Cardiac atrium fibroblast (primary cell): Measurements from ENCODE around the gene C1orf50. TPM values are rescaled to one million over a fixed set of nuclear protein-coding genes. Genes with fewer than 3 reads are reported as not detected.

Experiments
- total RNA-seq: library from RNA; depleted of rRNA; stranded (reverse); fragments of >200 nt; gene quantifications from 2 replicates; pipeline ENCODE4 v1.2.3, GENCODE V29; 2015

C1orf50 gene
- 2.8 and 5.8 TPM in 2 replicates for total RNA-seq

DNA sequence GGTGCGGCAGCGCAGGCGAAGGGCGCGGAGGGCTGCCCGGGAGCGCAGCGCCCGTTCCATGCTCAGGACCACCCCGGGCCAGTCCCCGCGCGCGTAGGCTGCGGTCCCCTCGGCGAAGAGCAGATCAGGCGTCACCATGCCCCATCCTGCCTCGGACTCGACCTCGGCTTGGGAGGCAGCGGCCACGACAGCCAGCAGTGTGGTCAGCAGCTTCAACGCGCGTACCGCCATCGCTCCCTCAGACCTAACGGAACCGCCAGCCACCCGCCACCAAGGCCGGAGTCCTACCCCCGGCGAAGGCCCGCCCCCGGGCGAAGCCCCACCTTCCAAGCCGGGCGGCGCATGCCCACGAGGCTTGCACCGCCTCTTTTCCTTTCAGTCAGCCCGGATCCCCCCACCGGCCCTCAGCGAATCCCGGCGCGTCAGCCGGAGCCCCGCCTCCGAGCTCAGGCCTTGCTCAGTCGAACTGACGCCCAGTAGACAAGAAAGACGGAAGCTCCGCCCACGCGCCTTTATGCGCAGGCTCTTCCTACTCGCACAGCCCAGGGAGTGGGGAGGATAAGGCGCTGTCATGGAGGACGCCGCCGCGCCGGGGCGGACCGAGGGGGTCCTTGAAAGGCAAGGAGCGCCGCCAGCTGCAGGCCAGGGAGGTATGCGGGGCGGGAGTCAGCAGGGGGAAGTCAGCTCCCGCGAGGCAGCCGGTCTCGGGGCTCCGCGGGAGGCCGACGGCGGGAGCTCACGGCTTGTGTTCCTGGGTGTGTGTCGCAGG, at the start of gene C1orf50, which contains the start of gene P3H1:
Gene C1orf50, plus strand, starts transcription at position 509 of the 769 bp plus-strand sequence. Its CDS starts 63 bp downstream, at position 572.
Gene P3H1, minus strand, starts transcription at position 288 of the 769 bp plus-strand sequence. Its CDS starts 57 bp downstream, at position 231.

DNA sequence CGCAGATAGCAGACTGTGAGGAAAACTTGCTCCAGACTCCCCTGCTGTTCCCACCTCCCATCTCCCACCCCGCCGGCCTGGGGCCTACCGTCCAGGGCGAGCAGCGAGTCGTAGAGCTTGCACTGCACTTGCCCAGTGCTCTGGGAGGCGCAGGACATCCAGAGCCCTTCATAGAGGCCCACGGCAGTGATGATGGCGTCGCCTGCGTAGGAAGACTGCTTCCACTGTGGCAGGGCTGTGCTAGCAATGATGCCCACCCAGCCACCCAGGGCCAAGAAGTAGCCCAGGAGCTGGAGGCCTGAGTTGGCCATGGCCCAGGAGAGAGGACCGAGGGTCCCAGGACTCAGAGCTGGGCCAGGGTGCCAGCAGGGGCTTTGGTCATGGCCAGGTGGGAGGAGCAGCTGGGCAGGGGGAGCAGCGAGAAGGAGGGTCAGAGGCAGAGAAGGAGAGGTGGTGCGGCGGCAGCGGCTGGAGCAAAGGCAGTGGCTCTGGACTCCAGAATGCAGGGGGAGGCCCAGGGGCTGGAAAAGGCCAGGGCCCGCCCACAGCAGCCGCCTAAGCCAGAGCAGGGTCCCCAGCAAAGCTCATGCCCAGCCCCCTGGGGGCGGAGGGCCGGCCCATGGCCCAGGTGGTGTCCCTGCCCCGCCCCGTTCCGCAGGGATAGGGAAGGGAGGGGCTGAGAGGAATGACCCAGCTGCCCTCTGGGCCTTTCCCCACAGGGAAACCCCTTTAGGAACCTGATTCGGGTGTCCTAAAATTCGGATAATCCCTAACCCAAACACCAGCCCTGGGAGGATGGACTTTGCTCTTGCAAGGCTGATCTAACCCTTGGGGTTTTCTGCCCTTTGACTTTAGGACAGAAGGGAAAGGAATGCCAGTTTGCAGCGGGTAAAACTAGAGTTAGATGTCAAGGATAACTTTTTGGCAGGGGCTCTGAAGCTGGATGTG, 27.0 kb upstream of the C1orf50 start, which contains the start of gene CLDN19:
Gene CLDN19, minus strand, starts transcription at position 484 of the 948 bp plus-strand sequence. Its CDS starts 173 bp downstream, at position 311.

DNA sequence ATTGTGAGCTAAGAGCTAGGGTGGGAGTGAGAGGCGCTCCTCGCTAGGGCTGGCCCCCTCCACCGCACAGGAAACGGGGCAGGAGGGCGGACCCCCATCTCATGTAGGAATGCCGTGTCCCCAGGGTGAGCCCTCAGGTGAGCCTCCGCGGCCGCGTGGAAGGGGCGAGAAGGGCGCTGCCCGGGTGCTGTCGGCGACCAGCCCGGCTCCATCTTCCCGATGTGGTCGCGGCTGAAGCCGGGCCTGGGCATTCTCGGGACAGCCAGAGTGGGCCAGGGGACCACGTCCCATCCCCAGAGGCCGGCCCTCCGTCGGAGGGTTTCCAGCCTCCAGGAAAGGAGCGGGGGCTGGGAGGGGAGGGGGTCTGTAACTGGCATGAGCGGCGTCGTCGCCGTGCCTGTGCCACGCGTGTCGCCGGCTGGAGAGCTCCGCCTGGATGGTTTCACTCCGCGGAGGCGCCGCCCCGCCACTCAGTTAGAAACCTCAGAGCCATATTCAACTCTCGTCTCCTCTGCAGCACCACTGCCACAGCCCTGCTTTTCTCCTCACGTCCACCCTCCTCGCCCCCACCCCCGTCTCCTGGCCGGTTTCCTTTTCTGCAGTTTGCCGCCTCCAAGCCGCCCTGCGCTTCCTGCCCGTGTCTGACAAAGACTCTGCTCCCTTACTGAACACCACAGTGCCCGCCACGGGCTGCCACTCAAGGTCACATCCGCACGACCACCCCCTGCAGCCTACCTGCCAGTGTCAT, 18.1 kb downstream of the C1orf50 start, which contains the start of gene TMEM269:
Gene TMEM269, plus strand, starts transcription at position 46 of the 748 bp plus-strand sequence. CDS start 4,903 bp downstream, outside the sequence.

DNA sequence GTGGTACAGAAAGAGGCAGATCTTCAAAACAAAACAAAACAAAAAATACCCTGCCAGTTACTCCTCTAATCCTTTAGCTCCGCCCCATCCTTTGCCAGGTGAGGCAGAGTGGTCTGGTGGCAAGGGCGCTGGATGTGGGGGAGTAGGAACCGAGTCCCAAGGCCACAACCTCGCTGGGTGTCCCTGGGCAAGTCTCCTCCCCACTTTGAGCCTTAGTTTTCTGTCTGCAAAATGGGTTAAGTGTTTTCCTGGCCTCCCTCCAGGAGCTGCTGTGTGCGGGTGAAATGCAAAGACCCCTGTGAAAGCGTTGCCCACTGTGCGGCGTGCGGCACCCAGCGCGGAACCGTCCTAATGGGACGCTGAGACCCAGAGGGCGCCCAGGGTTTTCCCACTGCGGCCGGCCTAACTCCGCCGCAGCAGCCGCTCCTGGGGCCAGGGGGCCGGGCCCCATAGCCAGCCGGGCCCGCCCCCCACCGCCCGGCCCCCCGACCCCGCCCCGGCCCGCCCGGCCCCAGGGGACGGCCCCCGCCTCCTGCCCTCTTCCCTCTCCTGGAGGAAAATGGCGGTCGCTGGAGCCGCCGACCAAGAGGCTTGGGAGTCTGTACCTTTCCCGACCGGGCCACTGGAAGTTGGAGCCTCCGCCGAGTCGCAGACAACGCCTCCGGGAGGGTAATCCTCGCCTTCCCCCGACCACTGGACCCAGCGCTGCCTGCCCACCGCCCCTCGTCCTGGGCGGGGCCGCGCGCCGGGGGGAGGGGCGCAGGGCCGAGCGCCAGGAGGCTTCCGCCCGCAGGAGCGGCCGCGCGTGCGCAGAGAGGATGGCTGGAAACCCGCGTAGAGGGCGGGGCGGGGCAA, 49.8 kb downstream of the C1orf50 start, which contains the start of the genes ERMAP and SVBP:
Gene ERMAP, plus strand, starts transcription at position 538 of the 855 bp plus-strand sequence. CDS start 13,327 bp downstream, outside the sequence.
Gene SVBP, minus strand, starts transcription at position 813 of the 855 bp plus-strand sequence. CDS start 853 bp downstream, outside the sequence.

Other genes starting within 250 kb of the C1orf50 start
- 22.4 and 36.1 TPM in 2 replicates for gene PPIH, start 108.8 kb upstream of the C1orf50 start, total RNA-seq
- 650 and 667 TPM in 2 replicates for gene YBX1, start 84.8 kb upstream of the C1orf50 start, total RNA-seq
- not detected in 2 replicates for gene CLDN19, start 27.0 kb upstream of the C1orf50 start, total RNA-seq
- gene P3H1, start 221 bp upstream of the C1orf50 start, total RNA-seq = 196 and 209 TPM in 2 replicates
- not detected in 2 replicates for gene TMEM269, start 17.7 kb downstream of the C1orf50 start, total RNA-seq
- 5.5 and 8.5 TPM in 2 replicates for gene ERMAP, start 49.9 kb downstream of the C1orf50 start, total RNA-seq
- 11.0 and 22.0 TPM in 2 replicates for gene SVBP, start 50.1 kb downstream of the C1orf50 start, total RNA-seq
- 5.5 and 6.5 TPM in 2 replicates for gene ZNF691, start 79.4 kb downstream of the C1orf50 start, total RNA-seq
- gene SLC2A1, start 191.6 kb downstream of the C1orf50 start, total RNA-seq = 244 and 270 TPM in 2 replicates